Activated naive CD4-positive, alpha-beta T cell treated with anti-CD3 and anti-CD28 coated beads, Interleukin-2, amount 50 U/mL, for 16 hours (primary cell): ENCODE data around the gene HSP90AB1.

ENCODE experiments used
- DNase-seq: peaks from one replicate; pipeline ENCODE4 v3.0.0-alpha.2; 2020

HSP90AB1 gene

DNA sequence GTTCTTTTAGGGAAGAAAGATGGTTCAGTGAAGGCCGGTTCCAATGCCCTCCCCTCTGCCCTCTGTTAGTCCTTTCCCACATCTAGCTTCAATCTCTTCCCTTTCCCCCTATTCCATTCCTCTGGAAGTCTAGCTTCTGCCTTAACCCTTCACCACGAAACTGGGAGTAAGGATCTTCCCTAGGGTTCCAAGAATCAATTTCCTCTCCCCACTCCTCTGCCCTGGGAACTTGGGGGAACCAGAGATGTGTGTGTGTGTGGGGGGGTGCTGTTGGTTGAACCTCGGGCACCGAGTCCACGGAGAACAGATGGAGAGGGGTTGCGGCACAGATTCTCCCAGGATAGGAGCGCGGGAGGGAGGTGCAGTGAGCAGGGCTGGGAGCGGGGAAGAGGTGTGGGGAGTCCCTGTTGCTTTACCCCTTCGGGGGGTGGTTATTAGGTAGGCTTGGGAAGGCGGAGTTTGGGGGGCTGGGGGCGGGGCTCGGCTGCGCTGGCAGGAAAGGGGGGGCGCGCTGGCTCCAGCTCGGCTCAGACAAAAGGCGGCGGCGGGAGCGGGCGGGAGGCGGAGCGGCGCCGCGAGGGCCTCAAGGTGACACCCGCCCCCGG lies 23.1 kb downstream of the HSP90AB1 start, which contains the start of gene TMEM151B:
Gene TMEM151B, plus strand, starts transcription at position 530 of the 605 bp plus-strand sequence. CDS start 293 bp downstream, outside the sequence.
- no peak for DNase-seq

GRCh38 chr6:44270526-44271405 lies 23.9 kb downstream of the HSP90AB1 start:
- no peak for DNase-seq

DNA sequence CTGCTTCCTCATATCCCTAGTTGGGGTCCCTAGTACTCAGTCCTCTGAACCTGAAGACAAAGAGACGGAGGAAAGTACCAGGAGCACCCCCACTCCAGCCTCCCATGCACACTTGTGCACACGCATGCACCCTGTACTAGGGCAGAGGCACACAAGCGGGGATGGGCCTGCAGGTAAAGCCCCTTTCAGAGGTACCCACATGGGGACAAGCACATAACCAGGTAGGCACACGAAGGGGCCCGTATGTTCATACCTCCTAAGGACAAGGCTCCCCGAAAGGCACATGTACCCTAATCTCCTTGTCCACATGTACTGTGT lies 24.5 kb downstream of the HSP90AB1 start:
- DNase-seq, result no peak

DNA sequence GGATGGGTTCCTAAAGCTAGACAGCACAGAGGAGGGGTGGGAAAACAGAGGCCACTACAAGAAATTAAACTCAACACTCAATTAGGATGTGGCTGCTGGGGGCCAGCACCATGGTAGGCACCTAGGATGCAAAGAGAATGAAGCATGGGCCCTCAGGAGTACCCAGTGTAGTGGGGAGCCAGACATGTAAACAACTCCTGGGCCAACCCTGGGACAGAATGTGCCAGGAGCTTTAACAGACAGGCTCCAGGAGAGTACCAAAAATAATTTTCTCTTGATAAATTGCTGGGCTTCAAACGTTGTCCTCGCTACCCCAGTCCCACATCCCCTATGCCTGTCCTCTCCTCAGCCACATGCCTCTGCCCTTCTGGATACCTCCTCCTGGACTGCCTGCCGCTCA lies 25.0 kb downstream of the HSP90AB1 start:
- DNase-seq, result no peak

DNA sequence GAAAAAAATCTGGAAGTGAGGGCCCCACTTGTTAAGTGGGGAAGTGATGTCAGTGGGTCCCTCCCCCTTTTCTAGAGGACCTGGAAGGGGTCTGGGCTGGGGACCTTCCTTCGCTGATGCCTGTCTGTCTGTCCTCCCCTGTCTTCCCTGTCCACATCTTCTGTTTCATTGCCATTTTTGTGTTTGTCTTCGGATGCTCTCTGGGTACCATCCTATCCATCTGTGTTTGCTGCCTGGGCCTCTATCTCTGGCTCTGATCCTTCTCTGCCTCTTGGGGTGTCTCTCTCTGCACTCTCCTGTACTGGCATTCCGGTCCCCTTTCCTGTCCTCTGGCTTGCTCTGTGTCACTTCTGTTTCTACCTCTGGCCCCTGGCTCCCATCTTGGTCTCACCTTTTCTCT lies 25.6 kb downstream of the HSP90AB1 start:
- DNase-seq, result no peak

DNA sequence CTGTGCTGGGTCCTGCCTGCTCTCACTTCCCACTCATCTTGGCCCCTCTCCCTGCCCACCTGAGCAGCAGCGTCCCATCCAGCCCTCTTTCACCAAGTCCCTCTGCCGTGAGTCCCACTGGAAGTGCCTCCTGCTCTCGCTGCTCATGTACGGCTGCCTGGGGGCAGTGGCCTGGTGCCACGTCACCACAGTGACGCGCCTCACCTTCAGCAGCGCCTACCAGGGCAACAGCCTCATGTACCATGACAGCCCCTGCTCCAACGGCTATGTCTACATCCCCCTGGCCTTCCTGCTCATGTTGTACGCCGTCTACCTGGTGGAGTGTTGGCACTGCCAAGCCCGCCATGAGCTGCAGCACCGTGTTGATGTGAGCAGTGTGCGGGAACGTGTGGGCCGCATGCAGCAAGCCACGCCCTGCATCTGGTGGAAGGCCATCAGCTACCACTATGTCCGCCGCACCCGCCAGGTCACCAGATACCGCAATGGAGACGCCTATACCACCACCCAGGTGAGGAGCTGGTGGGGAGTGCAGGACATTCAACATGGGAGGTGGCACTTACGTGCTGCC lies 26.2 kb downstream of the HSP90AB1 start:
- DNase-seq, result no peak

DNA sequence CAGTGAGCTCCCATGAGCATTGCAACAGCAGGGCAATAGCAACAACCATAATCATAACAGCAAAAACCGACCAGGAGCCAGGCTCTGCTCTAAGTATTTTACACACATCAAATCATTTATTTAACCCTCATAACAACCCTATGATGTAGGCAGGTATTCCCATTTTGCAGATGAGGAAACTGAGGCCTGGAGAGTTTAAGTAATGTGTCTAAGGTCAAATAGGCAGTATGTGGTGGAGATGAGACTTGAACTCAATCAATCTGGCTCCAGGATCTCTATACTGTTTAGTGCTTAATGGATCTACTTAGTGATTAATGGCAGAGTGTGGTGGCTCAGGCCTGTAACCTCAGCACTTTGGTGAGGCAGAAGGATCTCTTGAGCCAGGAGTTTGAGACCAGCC lies 26.7 kb downstream of the HSP90AB1 start:
- DNase-seq, result no peak

- no peak for DNase-seq
Observed at GRCh38 chr6:44275271-44275748, 28.4 kb downstream of the HSP90AB1 start.

- DNase-seq, result peak; percentile 50
Observed at GRCh38 chr6:44275749-44276648, 29.1 kb downstream of the HSP90AB1 start.

GRCh38 chr6:44276667-44277640 lies 30.1 kb downstream of the HSP90AB1 start:
- no peak for DNase-seq

GRCh38 chr6:44277763-44278162 lies 30.9 kb downstream of the HSP90AB1 start:
- DNase-seq, result no peak

DNA sequence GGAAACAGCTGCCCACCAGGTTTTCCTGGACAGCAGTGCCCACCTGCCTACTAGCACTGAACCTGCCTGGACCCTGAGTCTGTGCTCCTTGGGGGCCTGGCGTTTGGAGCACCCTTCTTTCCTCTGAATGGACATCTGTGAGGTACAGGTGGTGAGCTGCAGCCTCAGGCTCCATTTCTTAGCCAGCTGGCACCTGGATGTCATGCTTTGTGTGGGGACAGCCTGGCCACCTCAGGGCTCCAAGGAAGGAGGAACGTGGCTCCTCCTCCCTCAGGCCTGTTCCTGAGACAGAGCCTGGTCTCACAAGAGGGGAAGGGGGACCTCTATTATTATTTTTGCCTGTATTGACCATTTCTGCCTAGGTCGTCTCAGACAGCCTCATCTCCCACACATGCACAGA lies 31.4 kb downstream of the HSP90AB1 start:
- no peak for DNase-seq

DNA sequence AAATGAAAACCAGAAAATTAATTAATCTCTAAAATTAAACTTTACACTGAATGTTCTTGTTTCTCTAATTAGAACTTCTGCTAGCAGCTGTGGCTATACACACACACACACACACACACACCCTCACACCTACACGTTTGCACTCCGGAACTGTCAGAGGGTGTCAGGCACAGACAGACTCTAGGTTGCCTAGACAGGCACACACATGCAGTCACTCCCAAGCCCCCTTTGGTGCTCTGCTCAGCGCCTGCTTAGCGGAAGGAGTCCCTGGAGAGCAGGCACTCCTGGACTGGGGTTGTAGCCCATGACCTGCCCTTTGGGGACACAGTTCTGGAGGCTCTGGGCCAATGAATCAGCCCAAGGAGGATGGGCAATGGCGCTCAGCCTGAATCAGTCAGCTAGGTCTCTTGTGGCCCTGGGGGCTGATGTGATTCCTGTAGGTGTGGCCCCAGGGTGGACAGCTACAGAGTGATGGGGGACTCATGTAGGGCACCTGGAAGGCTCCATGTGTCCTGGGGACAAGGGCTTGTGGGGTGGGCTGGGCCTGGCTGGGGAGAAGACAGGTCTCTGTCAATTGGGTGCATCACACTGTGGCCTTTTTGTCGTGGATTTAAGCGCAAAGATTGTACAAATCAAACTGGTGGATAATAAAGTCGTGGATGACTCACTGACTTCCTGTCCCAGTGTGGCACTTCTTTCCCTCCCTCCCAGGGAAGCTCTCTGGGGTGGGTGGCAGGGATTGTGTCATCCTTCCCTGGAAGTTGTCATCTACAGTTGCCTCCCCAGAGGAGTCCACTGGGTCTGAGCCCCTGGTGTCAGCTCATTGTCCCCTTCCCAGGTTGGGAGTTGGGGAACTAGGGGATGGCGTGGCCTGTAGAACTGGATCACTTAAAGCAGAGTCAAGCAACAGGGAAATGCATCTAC lies 32.1 kb downstream of the HSP90AB1 start:
- DNase-seq, result no peak

DNA sequence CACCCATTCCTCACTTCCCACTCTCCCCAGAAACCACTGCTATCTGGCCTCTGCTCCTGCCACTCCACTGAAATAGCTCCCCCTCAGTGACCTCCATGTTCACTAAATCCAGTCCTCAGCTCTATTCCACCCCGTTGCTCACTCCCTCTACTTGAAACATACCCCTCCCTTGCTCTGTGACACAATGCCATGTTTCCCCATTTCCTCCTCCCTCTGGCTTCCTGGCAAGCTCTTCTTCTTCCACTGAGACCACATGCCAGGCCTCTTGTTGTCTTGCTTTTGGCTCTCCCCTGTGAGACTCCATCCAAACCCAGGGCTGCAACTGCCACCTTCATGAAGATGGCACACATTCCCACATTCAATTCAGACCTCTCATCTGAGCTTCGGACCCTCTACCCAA lies 37.2 kb downstream of the HSP90AB1 start:
- no peak for DNase-seq

DNA sequence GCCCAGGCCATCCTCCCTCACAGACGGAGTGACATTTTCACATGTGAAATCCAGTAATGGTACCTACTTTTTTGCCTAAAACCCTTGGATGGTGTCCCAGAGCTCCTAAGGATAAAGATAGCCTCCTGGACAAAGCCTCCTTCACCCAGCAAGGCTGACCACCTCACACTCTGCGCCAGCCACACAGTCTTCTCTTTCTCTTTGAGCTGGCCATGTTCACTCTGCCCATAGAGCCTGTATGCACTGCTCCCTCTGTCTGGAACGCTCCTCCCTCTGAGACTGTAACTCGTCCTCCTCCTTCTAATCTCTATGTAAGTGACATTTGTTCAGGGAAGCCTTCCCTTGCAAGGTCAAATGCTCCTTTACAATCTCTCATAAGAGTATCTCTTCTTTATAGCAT lies 38.0 kb downstream of the HSP90AB1 start:
- DNase-seq, result no peak

- DNase-seq, result no peak
Observed at GRCh38 chr6:44285552-44286284, 38.8 kb downstream of the HSP90AB1 start.

DNA sequence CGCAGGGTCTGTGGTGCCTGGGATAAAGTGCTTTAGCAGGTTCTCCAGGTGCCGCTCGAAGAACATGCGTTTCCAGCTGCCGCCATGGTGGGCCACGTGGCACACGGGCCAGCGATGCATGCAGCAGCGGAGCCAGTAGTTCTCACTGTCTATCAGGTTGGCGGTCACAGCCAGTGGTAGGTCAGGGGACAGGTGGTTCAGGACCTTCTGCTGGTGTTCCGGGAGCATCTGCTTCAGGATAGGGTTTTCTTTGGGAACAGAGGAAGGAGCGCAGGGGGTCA lies 39.3 kb downstream of the HSP90AB1 start:
- DNase-seq, result no peak

DNA sequence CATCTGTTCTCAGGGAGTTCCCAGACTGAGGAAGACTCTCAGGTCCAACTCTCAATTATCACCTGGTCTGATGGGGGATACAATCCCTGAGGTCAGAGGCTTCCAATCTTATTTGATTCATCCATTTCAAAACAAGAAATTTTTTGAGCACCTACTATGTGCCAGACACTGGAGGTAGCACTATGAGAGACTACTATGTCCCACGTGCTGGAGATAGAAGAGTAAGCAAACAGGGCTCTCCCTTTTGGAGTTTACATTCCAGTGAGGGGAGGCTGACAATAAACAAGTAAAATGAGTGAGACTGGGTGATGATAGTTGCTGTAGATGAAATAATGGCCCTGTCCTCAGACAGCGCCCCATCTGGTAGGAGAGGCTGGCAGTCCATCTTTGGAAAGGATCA lies 39.8 kb downstream of the HSP90AB1 start:
- no peak for DNase-seq

DNA sequence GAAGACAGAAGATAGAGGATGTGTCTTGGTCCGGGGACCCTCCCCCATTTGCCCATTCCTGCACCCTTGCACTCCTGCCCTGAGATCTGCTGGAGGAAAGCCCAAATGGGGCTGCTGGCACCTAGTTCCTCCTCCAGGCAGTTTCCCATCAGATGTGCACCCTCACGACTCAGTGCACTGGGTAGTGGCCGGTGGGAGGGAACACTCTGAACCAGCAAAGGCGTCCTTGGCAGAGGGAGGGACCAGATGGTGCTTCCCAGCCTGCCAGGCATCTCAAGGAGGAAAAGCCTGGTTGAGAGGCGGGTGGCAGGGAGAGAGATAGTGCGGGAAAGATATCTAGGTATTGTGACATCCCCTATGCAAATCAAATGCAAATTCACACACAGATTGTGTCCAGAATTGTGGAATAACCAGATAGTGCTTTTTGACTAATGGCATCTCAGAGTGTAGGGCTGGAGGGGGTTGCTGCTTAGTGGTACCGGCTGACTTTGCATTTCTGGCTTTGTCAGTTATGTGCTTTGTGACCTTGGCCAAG lies 42.9 kb downstream of the HSP90AB1 start:
- DNase-seq, result no peak

GRCh38 chr6:44291841-44292240 lies 44.9 kb downstream of the HSP90AB1 start:
- DNase-seq, result no peak
